WTC11 (cell line): ENCODE data around the gene CCDC34.

Source experiments
- CTCF ChIP-seq: fragments of 200-600 bp; IDR thresholded peaks from 2 replicates; pipeline ENCODE4 v1.8.0; 2022; ENCODE audit warnings: antibody characterized with exemption
- RELA ChIP-seq: sonication (generic); formaldehyde crosslinking; IDR thresholded peaks from 2 replicates; pipeline ENCODE4 v1.8.1; 2022; ENCODE audit warnings: missing genetic modification reagents, mild to moderate bottlenecking, borderline replicate concordance
- SMAD4 ChIP-seq: sonication (generic); formaldehyde crosslinking; IDR thresholded peaks from 2 replicates; pipeline ENCODE4 v1.8.0; 2022; ENCODE audit warnings: mild to moderate bottlenecking, missing genetic modification reagents
- TEAD1 ChIP-seq: sonication (generic); formaldehyde crosslinking; IDR thresholded peaks from 2 replicates; pipeline ENCODE4 v1.8.0; 2022; ENCODE audit warnings: mild to moderate bottlenecking, missing genetic modification reagents
- USF2 ChIP-seq: sonication (generic); formaldehyde crosslinking; IDR thresholded peaks from 2 replicates; pipeline ENCODE4 v1.8.1; 2023; ENCODE audit warnings: mild to moderate bottlenecking, missing genetic modification reagents, moderate library complexity

GRCh38 chr11:27372164-27372563 lies 9.1 kb upstream of the CCDC34 start:
- TF ChIP-seq TEAD1 = no peak
- TF ChIP-seq USF2 (CRISPR knock-in tag) = no peak
- no peak for TF ChIP-seq SMAD4
- TF ChIP-seq CTCF = no peak
- no peak for TF ChIP-seq RELA (CRISPR knock-in tag)
